MCF 10A (cell line): Measurements from ENCODE around the gene NPVF. TPM values are rescaled to one million over a fixed set of nuclear protein-coding genes. Genes with fewer than 3 reads are reported as not detected.
A peak's percentile ranks its signal among the peaks of the same experiment; 100 is the strongest.

Experiments used
- BruUV-seq: library from RNA; stranded (reverse); fragments of 400-500 nt; replicated peaks from 2 replicates; lab custom pipeline; 2021; lab: Mats Ljungman, UMichigan
- CTCF ChIA-PET: fragments of 300-600 bp; sonication (Branson Sonifier 250); formaldehyde crosslinking; extraction: SDS; loops from one replicate; lab custom pipeline; 2021; ENCODE audit warnings: antibody characterized with exemption, inconsistent platforms; lab: Yijun Ruan, JAX
- POLR2A ChIA-PET: fragments of 300-600, 350-650 bp; sonication (Branson Sonifier 250); formaldehyde crosslinking; extraction: SDS; loops from one replicate; lab custom pipeline; 2020; ENCODE audit warnings: antibody characterized with exemption, inconsistent platforms; lab: Yijun Ruan, JAX
- DNase-seq: peaks from one replicate; pipeline ENCODE4 v3.0.0-alpha.2; 2018; ENCODE audit not compliant: unreplicated experiment
- H3K27ac Mint-ChIP-seq: one replicate; pipeline ENCODE4 v1.8.0; 2022; ENCODE audit warnings: mild to moderate bottlenecking, low read depth, mixed read lengths; ENCODE audit not compliant: unreplicated experiment
- H3K27me3 Mint-ChIP-seq: one replicate; pipeline ENCODE4 v1.8.0; 2022; ENCODE audit warnings: mixed read lengths; ENCODE audit not compliant: insufficient read depth, unreplicated experiment
- H3K36me3 Mint-ChIP-seq: one replicate; pipeline ENCODE4 v1.8.0; 2022; ENCODE audit warnings: mild to moderate bottlenecking, moderate library complexity, mixed read lengths; ENCODE audit not compliant: insufficient read depth, unreplicated experiment
- H3K4me1 Mint-ChIP-seq: one replicate; pipeline ENCODE4 v1.8.0; 2022; ENCODE audit warnings: mixed read lengths; ENCODE audit not compliant: insufficient read depth, unreplicated experiment
- H3K4me3 Mint-ChIP-seq: one replicate; pipeline ENCODE4 v1.8.0; 2022; ENCODE audit warnings: mild to moderate bottlenecking, moderate library complexity, mixed read lengths; ENCODE audit not compliant: unreplicated experiment
- H3K9me3 Mint-ChIP-seq: one replicate; pipeline ENCODE4 v1.8.0; 2022; ENCODE audit warnings: mixed read lengths; ENCODE audit not compliant: unreplicated experiment
- CTCF ChIP-seq: fragments of 200-600 bp; IDR thresholded peaks from one replicate; pipeline ENCODE4 v1.8.0; 2022; ENCODE audit warnings: antibody characterized with exemption, mild to moderate bottlenecking; ENCODE audit not compliant: unreplicated experiment
- intact Hi-C: fragments of 100-400 bp; cut with micrococcal nuclease; formaldehyde crosslinking; loops from 2 replicates; pipeline ENCODE4 v1.14.1; 2022
- total RNA-seq: library from RNA; stranded (reverse); gene quantifications from 2 replicates; pipeline ENCODE4 v1.2.3, GENCODE V29; 2022

Gene NPVF
- total RNA-seq, 1 experiment from 2014 or later = not detected

DNA sequence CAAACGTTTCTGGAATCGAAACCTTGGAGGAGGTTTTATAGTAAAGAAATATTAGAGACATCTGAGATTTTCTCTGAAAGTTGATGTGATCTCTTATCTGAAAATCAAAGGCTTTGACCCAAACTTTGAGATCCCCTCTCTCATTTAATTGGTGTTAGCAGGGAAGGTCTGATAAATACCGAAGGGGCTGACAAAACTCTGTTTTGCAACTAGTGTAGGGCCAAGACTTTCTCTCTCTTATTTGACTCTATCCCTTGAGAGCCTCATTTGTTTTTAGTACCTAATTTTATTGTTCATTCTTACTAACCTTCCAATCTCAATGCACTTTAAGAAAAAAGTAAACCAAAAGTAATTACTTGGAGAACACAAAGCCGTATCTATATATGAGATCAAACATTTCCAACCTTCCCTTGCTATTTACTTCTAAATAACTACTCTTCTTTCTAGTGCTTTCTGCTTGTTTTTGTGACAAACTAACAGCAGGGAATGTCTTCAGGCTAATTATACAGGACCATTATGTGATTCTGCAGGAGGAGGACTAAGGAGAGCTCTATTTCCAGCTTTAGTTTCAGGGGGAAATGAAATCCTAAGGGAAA, 33.4 kb upstream of the NPVF start:
- intact Hi-C loops = no loop called here
- H3K4me3 Mint-ChIP-seq = no peak overlapping the region
- no peak overlapping the region for H3K27ac Mint-ChIP-seq
- no peaks in the 10 kb centered on the region for H3K36me3 Mint-ChIP-seq
- CTCF ChIA-PET = interaction anchor here (0.6 to 7.6 kb wide), 10 partner anchors 45 to 593 kb away, joined by 3 to 121 read pairs (median 4); no protein-coding TSS in a partner anchor
- peaks cover 9% of the 10 kb centered on the region for H3K4me1 Mint-ChIP-seq
- DNase-seq = no peak
- H3K27me3 Mint-ChIP-seq = peaks cover 56% of the 10 kb centered on the region
- POLR2A ChIA-PET = interaction anchor here (0.7 kb wide), 1 partner anchor 126 kb away, joined by 3 read pairs; no protein-coding TSS in a partner anchor
- no peaks in the 10 kb centered on the region for H3K9me3 Mint-ChIP-seq
- TF ChIP-seq CTCF = no peak
- BruUV-seq = no TSS peak

GRCh38 chr7:25260862-25261494, 32.7 kb upstream of the NPVF start:
- intact Hi-C loops = no loop called here
- Mint-ChIP-seq H3K27ac (no peak overlapping the region), H3K4me3 (no peak overlapping the region)

GRCh38 chr7:25259487-25260243, 31.4 kb upstream of the NPVF start:
- peak; percentile 83 for DNase-seq
- peak; percentile 89 for TF ChIP-seq CTCF
- Mint-ChIP-seq H3K4me1 (peaks cover 9% of the 10 kb centered on the region), H3K27me3 (peaks cover 71% of the 10 kb centered on the region), H3K36me3 (no peaks in the 10 kb centered on the region), H3K9me3 (no peaks in the 10 kb centered on the region), H3K4me3 (no peak overlapping the region), H3K27ac (no peak overlapping the region)
- no TSS peak for BruUV-seq
- ChIA-PET POLR2A (no interaction called here), CTCF (interaction anchor here (0.5 to 7.6 kb wide), 45 partner anchors 8 to 1961 kb away, joined by 3 to 121 read pairs (median 4); no protein-coding TSS in a partner anchor)
- intact Hi-C loops = loop anchor here (1.0 to 2.0 kb wide), 4 partner anchors 130 to 595 kb away; no protein-coding TSS in a partner anchor

More at GRCh38 chr7:25260862-25261494, 32.7 kb upstream of the NPVF start:
- TF ChIP-seq CTCF = no peak
- Mint-ChIP-seq H3K27me3 (peaks cover 63% of the 10 kb centered on the region), H3K4me1 (peaks cover 9% of the 10 kb centered on the region), H3K9me3 (no peaks in the 10 kb centered on the region), H3K36me3 (no peaks in the 10 kb centered on the region)
- POLR2A ChIA-PET = interaction anchor here (0.6 to 0.7 kb wide), 2 partner anchors 127 to 700 kb away, joined by 3 read pairs; no protein-coding TSS in a partner anchor
- no TSS peak for BruUV-seq
- peak; percentile 33 for DNase-seq
- CTCF ChIA-PET = interaction anchor here (0.6 to 7.6 kb wide), 12 partner anchors 11 to 593 kb away, joined by 3 to 121 read pairs (median 4); no protein-coding TSS in a partner anchor
